HG02852 (cell line): ENCODE data around the gene PKD2.

Experiments used
- ATAC-seq: cut with Tn5 transposase; IDR thresholded peaks from one replicate; pipeline ENCODE4 v1.9.1; 2021; ENCODE audit warnings: mild to moderate bottlenecking, moderate library complexity; ENCODE audit not compliant: unreplicated experiment

Gene PKD2

GRCh38 chr4:88007304-88008121 is at the start of gene PKD2:
Gene PKD2 (plus strand): TSS chr4:88007635. CDS start chr4:88007734, 99 bp downstream.
- ATAC-seq = peak; percentile 88

- ATAC-seq = no peak
Measured at GRCh38 chr4:87961993-87962392, 45.4 kb upstream of the PKD2 start.

DNA sequence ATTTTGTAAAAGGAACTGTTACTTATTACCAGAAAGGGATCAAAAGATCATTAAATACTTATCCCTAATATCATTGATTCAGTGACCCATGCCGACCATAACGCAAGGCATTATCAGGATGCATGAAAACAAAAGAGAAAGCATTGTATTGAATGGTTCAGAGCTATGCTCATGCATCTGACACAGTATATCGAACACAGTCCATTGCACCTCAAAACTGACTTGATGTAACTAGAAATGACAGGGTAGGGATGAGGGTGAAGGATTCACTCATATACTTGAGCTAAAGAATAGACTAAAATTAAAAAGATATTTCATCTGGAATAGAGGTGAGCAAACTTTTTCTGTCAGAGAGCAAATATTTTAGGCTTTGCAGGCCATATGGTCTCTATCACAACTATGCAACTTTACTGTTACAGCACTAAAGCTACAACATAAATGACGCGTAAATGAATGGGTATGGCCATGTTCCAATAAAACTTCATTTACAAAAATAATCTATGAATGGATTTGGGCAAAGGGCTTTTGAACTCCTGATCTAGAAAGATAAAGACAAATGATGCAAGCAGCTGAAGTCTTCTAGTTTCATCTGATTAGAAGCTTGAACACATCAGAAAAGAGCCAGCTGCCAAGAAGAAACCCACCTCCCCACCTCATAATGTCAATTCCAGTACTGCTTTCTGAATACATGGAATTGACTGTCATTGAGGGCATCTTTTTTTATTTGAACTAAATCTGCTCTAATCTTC is 44.9 kb upstream of the PKD2 start:
- no peak for ATAC-seq

GRCh38 chr4:87965501-87965975 is 41.9 kb upstream of the PKD2 start:
- ATAC-seq = no peak

DNA sequence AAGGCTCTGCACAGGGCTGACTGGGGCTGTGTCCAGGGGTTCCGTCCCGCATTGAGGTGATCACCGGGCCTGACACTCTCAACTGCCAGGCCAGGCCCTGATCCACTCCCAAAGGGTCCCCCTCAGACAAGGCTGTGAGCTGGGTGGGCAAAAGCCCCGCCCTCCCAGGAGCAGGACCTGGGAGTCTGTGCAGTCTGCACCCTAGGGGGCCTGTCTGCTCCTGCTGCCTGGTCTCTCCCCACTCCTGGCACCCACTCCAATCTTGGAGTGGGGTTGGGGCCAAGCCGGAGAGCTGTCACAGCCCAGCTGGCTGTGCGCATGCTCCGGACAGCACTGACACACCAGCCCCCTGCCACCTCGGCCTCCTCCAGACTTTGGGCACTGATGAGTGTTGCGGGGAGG is 41.3 kb upstream of the PKD2 start:
- ATAC-seq = no peak

GRCh38 chr4:87967193-87967592 is 40.2 kb upstream of the PKD2 start:
- ATAC-seq = no peak

GRCh38 chr4:87970121-87970520 is 37.3 kb upstream of the PKD2 start:
- no peak for ATAC-seq

DNA sequence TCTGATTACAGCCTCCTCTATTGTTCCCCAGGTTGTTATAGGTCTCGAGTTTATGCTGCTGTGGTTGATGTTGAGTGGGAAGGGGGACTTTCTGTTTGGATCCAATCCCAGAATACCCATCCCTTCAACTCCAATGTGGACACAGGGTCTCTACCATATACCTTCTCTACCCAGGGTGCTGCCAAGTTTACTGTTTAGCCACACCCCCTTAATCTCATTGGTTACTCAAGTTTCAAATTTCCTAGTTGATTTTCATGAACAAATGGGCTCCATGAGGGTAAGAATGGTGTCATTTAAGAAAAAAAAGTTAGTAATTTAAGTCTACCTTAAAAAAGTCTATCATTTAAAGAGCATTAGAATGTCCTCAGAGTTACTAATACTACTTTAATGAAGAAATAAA is 35.6 kb upstream of the PKD2 start:
- no peak for ATAC-seq

DNA sequence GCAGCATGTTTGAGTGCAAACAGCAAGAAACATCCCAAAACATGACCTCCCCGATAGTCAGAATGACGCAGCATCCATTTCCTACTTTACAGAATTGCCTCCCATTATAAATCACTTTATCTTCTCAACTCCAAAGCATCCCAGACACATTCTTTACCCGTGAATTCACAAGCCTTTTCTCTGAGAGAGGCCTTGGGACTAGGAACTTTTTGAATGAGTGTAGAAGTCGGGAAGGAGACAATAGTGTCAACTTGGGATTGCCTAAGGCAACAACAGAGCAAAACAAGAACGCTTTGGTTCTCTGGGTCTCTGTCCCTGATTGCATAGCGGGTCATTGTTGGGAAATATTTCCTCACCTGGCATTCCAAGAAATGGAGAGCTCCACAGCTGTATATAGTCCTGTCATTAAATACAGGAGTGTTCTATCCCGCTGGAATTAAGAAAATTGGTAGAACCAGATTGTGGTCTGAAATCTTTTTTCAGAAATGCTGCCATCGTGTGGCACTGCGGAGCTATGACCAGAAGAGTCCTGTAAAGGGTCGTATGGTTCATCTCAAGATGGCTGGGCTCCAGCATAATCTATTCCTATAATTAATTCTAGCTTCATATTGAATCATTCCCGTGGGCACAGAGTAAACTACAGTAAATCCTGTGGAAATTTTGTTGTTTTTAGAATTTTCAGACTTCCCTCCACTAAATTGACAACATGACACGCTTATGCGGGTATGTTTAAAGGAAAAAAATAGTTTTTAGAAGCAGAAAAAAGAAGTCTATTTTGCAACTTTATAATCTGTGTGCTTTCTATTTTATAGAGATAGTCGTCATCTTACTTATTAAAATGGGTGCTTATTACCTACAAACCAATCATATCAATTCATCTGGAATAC is 33.9 kb upstream of the PKD2 start:
- ATAC-seq = peak; percentile 85

DNA sequence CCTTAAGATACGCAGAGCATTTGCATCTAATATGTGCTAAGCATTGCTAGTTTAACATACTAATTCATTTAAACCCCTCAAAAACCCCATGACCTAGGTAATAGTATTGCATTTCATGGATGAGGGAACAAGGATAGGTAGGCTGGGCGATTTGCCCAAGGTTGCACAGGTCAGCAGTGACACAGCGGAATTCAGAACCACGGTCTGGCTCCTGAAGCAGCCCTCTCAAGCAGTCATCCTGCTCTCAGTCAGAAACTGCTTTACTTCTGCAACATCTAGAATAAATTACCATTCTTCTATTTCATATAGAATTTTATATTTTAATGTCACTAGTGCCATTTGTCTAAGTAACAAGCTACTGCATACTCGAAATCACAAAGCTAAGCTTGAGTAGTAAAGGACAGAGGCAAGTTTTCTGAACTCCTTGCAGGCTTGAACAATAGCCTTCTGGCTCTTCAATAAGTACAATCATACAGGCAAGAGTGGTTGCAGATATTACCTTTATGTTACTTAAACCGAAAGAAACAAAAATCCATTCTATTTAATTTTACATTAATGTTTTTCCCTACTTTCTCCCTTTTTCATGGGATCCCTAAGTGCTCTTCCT is 32.5 kb upstream of the PKD2 start:
- ATAC-seq = no peak

- ATAC-seq = peak; percentile 73
Measured at GRCh38 chr4:87975466-87975865, 32.0 kb upstream of the PKD2 start, which contains the start of gene SPP1. Gene SPP1 (plus strand): TSS chr4:87975714. CDS start chr4:87976896, 1,182 bp downstream.

GRCh38 chr4:87977521-87978278 is 29.7 kb upstream of the PKD2 start:
- no peak for ATAC-seq

- no peak for ATAC-seq
Measured at GRCh38 chr4:87978681-87979080, 28.8 kb upstream of the PKD2 start.

DNA sequence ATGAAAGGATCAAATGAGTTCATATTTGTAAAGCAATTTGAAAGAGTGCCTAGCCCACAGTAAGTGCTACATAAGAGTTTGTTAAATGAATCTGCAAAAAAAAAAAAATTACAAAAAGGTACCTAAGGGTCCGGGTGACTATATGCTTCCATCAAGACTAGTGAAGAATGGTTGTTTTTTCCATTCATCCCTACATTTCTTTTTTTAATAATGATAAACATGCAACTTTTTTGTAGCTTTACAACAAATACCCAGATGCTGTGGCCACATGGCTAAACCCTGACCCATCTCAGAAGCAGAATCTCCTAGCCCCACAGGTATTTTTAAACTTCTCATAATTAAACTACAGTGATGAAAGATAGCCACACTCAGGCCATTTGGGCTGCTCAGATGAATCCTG is 27.6 kb upstream of the PKD2 start:
- no peak for ATAC-seq

- no peak for ATAC-seq
Measured at GRCh38 chr4:87981486-87981885, 25.9 kb upstream of the PKD2 start.

DNA sequence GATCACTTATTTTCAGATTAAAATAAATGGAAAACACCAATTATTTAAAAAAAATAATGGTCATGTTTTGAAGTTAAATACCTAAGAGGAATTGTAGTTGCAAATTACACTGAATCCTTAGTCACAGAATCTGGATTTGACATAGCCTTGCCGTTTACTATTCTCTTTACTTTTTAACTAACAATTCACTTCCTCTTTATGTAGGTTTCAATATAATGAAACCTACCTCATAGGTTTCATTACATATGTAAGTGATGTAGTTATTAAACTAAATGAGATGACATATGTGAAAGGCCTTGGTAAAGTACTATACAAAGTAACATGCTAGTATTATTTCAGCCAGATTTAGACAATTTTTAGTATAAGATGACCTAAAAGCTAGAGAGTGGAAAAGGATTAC is 25.4 kb upstream of the PKD2 start:
- no peak for ATAC-seq

DNA sequence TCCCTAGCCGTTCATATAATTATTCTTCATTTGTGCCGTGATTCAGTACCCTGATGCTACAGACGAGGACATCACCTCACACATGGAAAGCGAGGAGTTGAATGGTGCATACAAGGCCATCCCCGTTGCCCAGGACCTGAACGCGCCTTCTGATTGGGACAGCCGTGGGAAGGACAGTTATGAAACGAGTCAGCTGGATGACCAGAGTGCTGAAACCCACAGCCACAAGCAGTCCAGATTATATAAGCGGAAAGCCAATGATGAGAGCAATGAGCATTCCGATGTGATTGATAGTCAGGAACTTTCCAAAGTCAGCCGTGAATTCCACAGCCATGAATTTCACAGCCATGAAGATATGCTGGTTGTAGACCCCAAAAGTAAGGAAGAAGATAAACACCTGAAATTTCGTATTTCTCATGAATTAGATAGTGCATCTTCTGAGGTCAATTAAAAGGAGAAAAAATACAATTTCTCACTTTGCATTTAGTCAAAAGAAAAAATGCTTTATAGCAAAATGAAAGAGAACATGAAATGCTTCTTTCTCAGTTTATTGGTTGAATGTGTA is 24.9 kb upstream of the PKD2 start:
- no peak for ATAC-seq

GRCh38 chr4:87983996-87984395 is 23.4 kb upstream of the PKD2 start:
- ATAC-seq = no peak

GRCh38 chr4:87985097-87985886 is 22.1 kb upstream of the PKD2 start:
- ATAC-seq = peak; percentile 65
